ENCODE measurements around the gene ACMSD.

GRCh38 chr2:134949981-134950708, 111.7 kb downstream of the ACMSD start:
- TF ChIP-seq CTCF (IDR thresholded peaks at IDR 0.05), result no peak
- no peak for TF ChIP-seq POLR2A (IDR thresholded peaks at IDR 0.05)
